Measurements from ENCODE around the gene UBASH3A.

The UBASH3A gene

GRCh38 chr21:42375506-42375905 is 28.2 kb upstream of the UBASH3A start:
- peaks cover 29% of the 10 kb centered on the region for H3K27me3 Mint-ChIP-seq (ENCODE audit: low read depth, poor library complexity)
- DNase-seq: no peak
- H3K36me3 Mint-ChIP-seq (ENCODE audit: low read depth): no peaks in the 10 kb centered on the region
- H3K4me3 Mint-ChIP-seq: no peak overlapping the region
- no peak for TF ChIP-seq CTCF (IDR thresholded peaks at IDR 0.05)
- peaks cover 38% of the 10 kb centered on the region for H3K4me1 Mint-ChIP-seq
- H3K9me3 Mint-ChIP-seq: no peaks in the 10 kb centered on the region
- no peak overlapping the region for H3K27ac Mint-ChIP-seq

GRCh38 chr21:42375966-42376337 is 27.8 kb upstream of the UBASH3A start:
- Mint-ChIP-seq H3K9me3 (no peaks in the 10 kb centered on the region), H3K4me1 (peaks cover 34% of the 10 kb centered on the region), H3K27me3 (ENCODE audit: low read depth, poor library complexity) (peaks cover 34% of the 10 kb centered on the region), H3K4me3 (no peak overlapping the region), H3K36me3 (ENCODE audit: low read depth) (no peaks in the 10 kb centered on the region), H3K27ac (no peak overlapping the region)
- TF ChIP-seq CTCF (IDR thresholded peaks at IDR 0.05): no peak
- no peak for DNase-seq

- no peak for TF ChIP-seq CTCF (IDR thresholded peaks at IDR 0.05)
- DNase-seq: no peak
- H3K36me3 Mint-ChIP-seq (ENCODE audit: low read depth): no peaks in the 10 kb centered on the region
- no peak overlapping the region for H3K27ac Mint-ChIP-seq
- H3K4me3 Mint-ChIP-seq: no peak overlapping the region
- H3K4me1 Mint-ChIP-seq: peaks cover 29% of the 10 kb centered on the region
- peaks cover 2% of the 10 kb centered on the region for H3K9me3 Mint-ChIP-seq
- peaks cover 37% of the 10 kb centered on the region for H3K27me3 Mint-ChIP-seq (ENCODE audit: low read depth, poor library complexity)
These were observed 27.2 kb upstream of the UBASH3A start for GRCh38 chr21:42376338-42376982.

GRCh38 chr21:42377211-42377950 is 26.3 kb upstream of the UBASH3A start:
- Mint-ChIP-seq H3K9me3 (peaks cover 11% of the 10 kb centered on the region), H3K4me3 (no peak overlapping the region), H3K4me1 (peaks cover 29% of the 10 kb centered on the region), H3K27me3 (ENCODE audit: low read depth, poor library complexity) (peaks cover 39% of the 10 kb centered on the region), H3K27ac (no peak overlapping the region), H3K36me3 (ENCODE audit: low read depth) (no peaks in the 10 kb centered on the region)
- TF ChIP-seq CTCF (IDR thresholded peaks at IDR 0.05): no peak
- DNase-seq: no peak

- Mint-ChIP-seq H3K27me3 (ENCODE audit: low read depth, poor library complexity) (peaks cover 43% of the 10 kb centered on the region), H3K4me3 (no peak overlapping the region), H3K9me3 (peaks cover 15% of the 10 kb centered on the region), H3K27ac (no peak overlapping the region), H3K36me3 (ENCODE audit: low read depth) (no peaks in the 10 kb centered on the region), H3K4me1 (peaks cover 28% of the 10 kb centered on the region)
- no peak for TF ChIP-seq CTCF (IDR thresholded peaks at IDR 0.05)
- DNase-seq: no peak
These were observed 25.8 kb upstream of the UBASH3A start for GRCh38 chr21:42377951-42378340.

GRCh38 chr21:42378418-42378817 is 25.3 kb upstream of the UBASH3A start:
- Mint-ChIP-seq H3K27me3 (ENCODE audit: low read depth, poor library complexity) (peaks cover 41% of the 10 kb centered on the region), H3K27ac (no peak overlapping the region), H3K4me1 (peaks cover 23% of the 10 kb centered on the region), H3K36me3 (ENCODE audit: low read depth) (no peaks in the 10 kb centered on the region), H3K4me3 (no peak overlapping the region), H3K9me3 (peaks cover 15% of the 10 kb centered on the region)
- no peak for DNase-seq
- TF ChIP-seq CTCF (IDR thresholded peaks at IDR 0.05): no peak

Measured in nephron progenitor cell (in vitro differentiated cells).